ENCODE results near the gene TYMP. TPM values are rescaled to one million over a fixed set of nuclear protein-coding genes. Genes with fewer than 3 reads are reported as not detected.

Gene TYMP
- total RNA-seq, 1 donor = 20.5 TPM

GRCh38 chr22:50486561-50487289 is 43.1 kb downstream of the TYMP start, which contains the start of gene MIOX:
MIOX (plus strand) TSS chr22:50486859; CDS start chr22:50486898, 39 bp downstream.
- no peak for DNase-seq (ENCODE audit: low read depth in 2 of 3, low spot score in 2 of 3)

DNA sequence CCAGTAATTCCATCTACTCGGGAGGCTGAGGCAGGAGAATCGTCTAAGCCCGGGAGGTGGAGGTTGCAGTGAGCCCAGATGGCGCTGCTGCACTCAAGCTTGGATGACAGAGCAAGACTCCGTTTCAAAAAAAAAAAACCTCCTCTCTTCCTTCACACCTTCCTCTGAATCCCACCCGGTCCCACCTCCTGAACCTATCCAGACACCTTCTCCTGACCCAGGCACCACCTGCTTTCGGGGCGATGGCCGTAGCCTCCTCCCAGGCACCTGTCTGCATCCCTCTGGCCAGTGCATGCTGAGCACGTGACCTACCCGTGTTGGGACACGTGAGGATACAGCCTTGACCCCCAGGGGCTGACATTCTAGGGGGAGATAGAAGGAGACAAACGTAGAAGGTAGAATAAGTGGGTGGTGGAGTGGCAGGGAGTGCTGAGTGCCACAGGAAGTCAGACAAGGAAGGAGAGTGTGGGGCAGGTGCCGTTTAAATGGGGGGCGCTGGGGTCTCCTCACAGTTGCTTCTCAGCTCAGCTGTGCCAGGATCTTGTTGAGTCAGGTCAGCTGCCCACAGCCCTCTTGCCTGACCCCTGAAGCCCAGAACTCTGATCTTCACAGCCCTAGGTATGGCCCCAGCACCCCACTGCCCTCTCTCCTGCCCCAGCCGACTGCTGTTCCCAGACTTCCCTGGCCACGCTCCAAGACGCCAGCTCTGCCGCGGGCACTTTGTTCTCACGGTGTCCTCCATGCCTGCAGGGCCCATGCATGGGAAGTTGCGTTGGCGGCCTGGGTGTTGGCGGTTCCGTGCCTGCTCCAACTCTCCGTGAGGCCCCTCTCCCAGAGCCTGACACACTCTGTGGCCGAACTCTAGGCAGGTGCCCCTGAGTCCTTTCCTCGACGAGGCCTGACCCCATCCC is 44.3 kb downstream of the TYMP start:
- no peak for DNase-seq (ENCODE audit: low read depth in 2 of 3, low spot score in 2 of 3)

GRCh38 chr22:50483977-50484853 is 45.6 kb downstream of the TYMP start:
- DNase-seq (ENCODE audit: low read depth in 2 of 3, low spot score in 2 of 3) = no peak

- no peak for DNase-seq (ENCODE audit: low read depth in 2 of 3, low spot score in 2 of 3)
These were observed 46.3 kb downstream of the TYMP start for GRCh38 chr22:50483556-50483955.

- DNase-seq (ENCODE audit: low read depth in 2 of 3, low spot score in 2 of 3) = no peak
These were observed 46.7 kb downstream of the TYMP start for GRCh38 chr22:50483106-50483505.

- DNase-seq (ENCODE audit: low read depth in 2 of 3, low spot score in 2 of 3) = peak in 2 of 3 donors; percentile 52 to 54
These were observed 47.4 kb downstream of the TYMP start for GRCh38 chr22:50482107-50483074.

GRCh38 chr22:50481440-50482106 is 48.2 kb downstream of the TYMP start, which contains the start of gene ADM2:
ADM2 (plus strand) TSS chr22:50481543; CDS start chr22:50481848, 305 bp downstream.
- DNase-seq (ENCODE audit: low read depth in 2 of 3, low spot score in 2 of 3) = peak in 2 of 3 donors; percentile 47 to 56

DNA sequence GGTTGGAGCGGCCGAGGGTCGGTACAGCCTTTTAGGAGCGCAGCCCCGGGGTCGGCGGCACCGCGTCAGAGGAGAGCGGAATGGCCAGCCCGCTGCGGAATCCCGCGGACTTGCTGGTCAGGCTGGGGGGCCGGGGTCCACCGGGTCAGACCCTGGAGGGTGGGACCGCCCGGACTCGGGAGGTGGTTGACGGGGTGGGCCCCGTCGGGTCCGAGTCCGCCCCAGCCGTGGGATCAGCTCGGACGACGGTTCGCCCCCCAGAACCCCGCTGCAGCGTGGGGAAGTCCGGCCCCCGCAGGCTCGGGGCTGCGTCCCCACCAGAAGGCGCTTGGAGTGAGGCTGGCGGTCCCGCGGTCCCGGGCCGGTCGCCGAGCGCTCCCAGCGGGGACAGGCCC is 48.8 kb downstream of the TYMP start:
- no peak for DNase-seq (ENCODE audit: low read depth in 2 of 3, low spot score in 2 of 3)

- no peak for DNase-seq (ENCODE audit: low read depth in 2 of 3, low spot score in 2 of 3)
These were observed 50.1 kb downstream of the TYMP start for GRCh38 chr22:50479721-50480120.

- DNase-seq (ENCODE audit: low read depth in 2 of 3, low spot score in 2 of 3) = no peak
These were observed 51.9 kb downstream of the TYMP start for GRCh38 chr22:50477923-50478322.

- no peak for DNase-seq (ENCODE audit: low read depth in 2 of 3, low spot score in 2 of 3)
These were observed 52.9 kb downstream of the TYMP start for GRCh38 chr22:50476868-50477267.

Other genes with a start within 250 kb of the TYMP start
- 91.8 TPM for gene PLXNB2, start 222.4 kb downstream of the TYMP start, total RNA-seq
- 9.2 TPM for gene DENND6B, start 203.0 kb downstream of the TYMP start, total RNA-seq
- gene PPP6R2, start 186.7 kb downstream of the TYMP start, total RNA-seq = 70.3 TPM
- gene SBF1, start 55.0 kb downstream of the TYMP start, total RNA-seq = 118 TPM
- gene ADM2, start 48.5 kb downstream of the TYMP start, total RNA-seq = 0.54 TPM
- gene MIOX, start 43.2 kb downstream of the TYMP start, total RNA-seq = not detected
- gene LMF2, start 22.3 kb downstream of the TYMP start, total RNA-seq = 65.4 TPM
- gene NCAPH2, start 21.8 kb downstream of the TYMP start, total RNA-seq = 38.2 TPM
- gene SCO2, start 4.4 kb downstream of the TYMP start, total RNA-seq = 7.3 TPM
- 1.6 TPM for gene KLHDC7B, start 15.9 kb upstream of the TYMP start, total RNA-seq
- gene SYCE3, start 32.9 kb upstream of the TYMP start, total RNA-seq = 0.54 TPM
- 13.2 TPM for gene CPT1B, start 48.4 kb upstream of the TYMP start, total RNA-seq
- 63.8 TPM for gene CHKB, start 52.8 kb upstream of the TYMP start, total RNA-seq
- 0.27 TPM for gene MAPK8IP2, start 70.8 kb upstream of the TYMP start, total RNA-seq
- 24.5 TPM for gene ARSA, start 98.1 kb upstream of the TYMP start, total RNA-seq
- 24.8 TPM for gene SHANK3, start 142.8 kb upstream of the TYMP start, total RNA-seq
- 2.2 TPM for gene ACR, start 208.2 kb upstream of the TYMP start, total RNA-seq

Measured in hematopoietic multipotent progenitor cell (in vitro differentiated cells).